K562 (cell line): ENCODE measurements around the gene PCK1. TPM values are rescaled to one million over a fixed set of nuclear protein-coding genes. Genes with fewer than 3 reads are reported as not detected.

ENCODE experiments used
- ATAC-seq: fragments of 200-7000 bp; cut with Tn5 transposase; 3 replicates; pipeline ENCODE4 v1.9.1; 2020; ENCODE audit warnings: moderate library complexity
- BruUV-seq: library from RNA; stranded (reverse); fragments of 400-500 nt; replicated peaks from 2 replicates; lab custom pipeline; 2021; lab: Mats Ljungman, UMichigan
- CTCF ChIA-PET: fragments of 300-600 bp; formaldehyde crosslinking; extraction: SDS; loops from one replicate; lab custom pipeline; 2021; ENCODE audit warnings: low intra/inter-chr PET ratio; lab: Yijun Ruan, JAX
- POLR2A ChIA-PET: fragments of 300-600, 350-650 bp; sonication (Branson Sonifier 250); formaldehyde crosslinking; extraction: SDS; loops from one replicate; lab custom pipeline; 2021; ENCODE audit warnings: antibody characterized with exemption, inconsistent platforms; lab: Yijun Ruan, JAX
- DNase-seq, 4 experiments: peaks; one replicate each; pipeline versions ENCODE4 v3.0.0 to v3.0.0-alpha.2; 2011 to 2018; ENCODE audit warnings: low spot score in 3 of 4, mixed read lengths in 3 of 4; ENCODE audit errors: extremely low read depth in 1 of 4
- FAIRE-seq: peaks from 2 replicates; lab custom pipeline; 2011; peaks lifted over from hg19 to GRCh38; lab: Jason Lieb, UNC
- H2AFZ ChIP-seq: 2 replicates; pipeline ENCODE4 v1.6.0; 2011; ENCODE audit warnings: low read depth, low read length, control low read depth, inconsistent platforms
- H3K27ac ChIP-seq: fragments of 200-600 bp; 3 replicates; pipeline ENCODE4 v1.8.0; 2011; ENCODE audit warnings: low read depth, mild to moderate bottlenecking, control low read depth, inconsistent platforms, low read length, moderate library complexity, mixed read lengths; ENCODE audit errors: extremely low read depth
- H3K27me3 ChIP-seq, 2 experiments: fragments of 300-600 bp in 1 of 2; 2 replicates in 1 of 2; 3 replicates in 1 of 2; pipeline versions ENCODE4 v1.6.0 to v1.8.0; 2011; ENCODE audit warnings: inconsistent platforms in 2 of 2, low read length in 2 of 2, mild to moderate bottlenecking in 1 of 2, mixed read lengths in 1 of 2, moderate library complexity in 1 of 2; ENCODE audit not compliant: control insufficient read depth in 2 of 2, insufficient read depth in 2 of 2
- H3K36me3 ChIP-seq: fragments of 300-600 bp; 3 replicates; pipeline ENCODE4 v1.8.0; 2011; ENCODE audit warnings: mild to moderate bottlenecking, low read length, inconsistent platforms; ENCODE audit not compliant: control insufficient read depth, insufficient read depth
- H3K4me1 ChIP-seq, 2 experiments: fragments of 200-600 bp in 1 of 2; replicated peaks in 1 of 2; 2 replicates in 1 of 2; 3 replicates in 1 of 2; pipeline versions ENCODE4 v1.5.1 to v1.8.0; 2011; ENCODE audit warnings: inconsistent platforms in 2 of 2, low read length in 2 of 2, mild to moderate bottlenecking in 1 of 2, mixed read lengths in 1 of 2, moderate library complexity in 1 of 2; ENCODE audit not compliant: control insufficient read depth in 2 of 2, insufficient read depth in 2 of 2
- H3K4me2 ChIP-seq: 2 replicates; pipeline ENCODE4 v1.6.1; 2011; ENCODE audit warnings: low read length, control low read depth, inconsistent platforms, mixed read lengths; ENCODE audit not compliant: insufficient read depth
- H3K4me3 ChIP-seq: fragments of 200-600 bp; sonication (generic), shearing (Covaris generic); 2 replicates; pipeline ENCODE4 v1.5.1; 2016; ENCODE audit warnings: control low read depth, inconsistent platforms
- H3K79me2 ChIP-seq: fragments of 200-600 bp; 3 replicates; pipeline ENCODE4 v1.8.0; 2011; ENCODE audit warnings: low read length, inconsistent platforms; ENCODE audit not compliant: control insufficient read depth, insufficient read depth
- H3K9ac ChIP-seq, 2 experiments: 2 replicates each; pipeline versions ENCODE4 v1.6.0 to v1.6.1; 2011; ENCODE audit warnings: low read depth in 2 of 2, low read length in 2 of 2, control low read depth in 1 of 2, inconsistent platforms in 1 of 2, mild to moderate bottlenecking in 1 of 2, mixed read lengths in 1 of 2; ENCODE audit not compliant: insufficient read depth in 1 of 2
- H3K9me1 ChIP-seq: one replicate; pipeline ENCODE4 v1.6.0; 2011; ENCODE audit warnings: inconsistent platforms, mild to moderate bottlenecking, low read length, moderate library complexity; ENCODE audit not compliant: control insufficient read depth, insufficient read depth
- H3K9me3 ChIP-seq: replicated peaks from 2 replicates; pipeline ENCODE4 v1.5.1; 2011; ENCODE audit warnings: low read depth, low read length, inconsistent platforms; ENCODE audit not compliant: control insufficient read depth, insufficient read depth
- H4K20me1 ChIP-seq: replicated peaks from 2 replicates; pipeline ENCODE4 v1.6.1; 2011; ENCODE audit warnings: low read length, inconsistent platforms, mixed read lengths; ENCODE audit not compliant: control insufficient read depth, insufficient read depth
- CBX1 ChIP-seq: sonication (generic); IDR thresholded peaks from 2 replicates; pipeline ENCODE4 v1.6.1; 2016; ENCODE audit warnings: antibody characterized with exemption, low read depth, mild to moderate bottlenecking
- CGGBP1 ChIP-seq: fragments of 250-450 bp; sonication (Bioruptor Pico); IDR thresholded peaks from 2 replicates; pipeline ENCODE4 v1.9.0; 2021; ENCODE audit warnings: mild to moderate bottlenecking
- FOXK2 ChIP-seq, 2 experiments: fragments of 450-650 bp; IDR thresholded peaks in 1 of 2; conservative IDR thresholded peaks in 1 of 2; 2 replicates each; pipeline ENCODE4 v1.6.1; 2016; ENCODE audit warnings: low read depth in 2 of 2, mild to moderate bottlenecking in 1 of 2
- MCM2 ChIP-seq: fragments of 450-650 bp; IDR thresholded peaks from 2 replicates; pipeline ENCODE4 v1.6.1; 2017; ENCODE audit warnings: low read depth, mild to moderate bottlenecking
- MCM3 ChIP-seq: fragments of 450-650 bp; IDR thresholded peaks from 2 replicates; pipeline ENCODE4 v1.6.1; 2016
- NFYB ChIP-seq: IDR thresholded peaks from 2 replicates; pipeline ENCODE4 v1.6.1; 2011; ENCODE audit warnings: mild to moderate bottlenecking, moderate library complexity; ENCODE audit not compliant: insufficient read length; ENCODE audit errors: extremely low read depth
- NR3C1 ChIP-seq: sonication (generic); formaldehyde crosslinking; IDR thresholded peaks from 2 replicates; pipeline ENCODE4 v1.8.1; 2022; ENCODE audit warnings: missing genetic modification reagents
- RAD51 ChIP-seq: fragments of 450-650 bp; IDR thresholded peaks from 2 replicates; pipeline ENCODE4 v1.7.1; 2016; ENCODE audit warnings: low read depth, mild to moderate bottlenecking, borderline replicate concordance
- STAT5A ChIP-seq: IDR thresholded peaks from 2 replicates; pipeline ENCODE4 v1.6.1; 2012; ENCODE audit warnings: low read length, inconsistent platforms, borderline replicate concordance
- TAF1 ChIP-seq: IDR thresholded peaks from 2 replicates; pipeline ENCODE4 v1.6.1; 2011; ENCODE audit warnings: mild to moderate bottlenecking, low read length, moderate library complexity; ENCODE audit not compliant: insufficient read depth, control insufficient read depth, severe bottlenecking; ENCODE audit errors: extremely low read depth
- TFAM ChIP-seq: fragments of 250-450 bp; sonication (Bioruptor Pico); conservative IDR thresholded peaks from 2 replicates; pipeline ENCODE4 v1.5.0; 2021; ENCODE audit warnings: mild to moderate bottlenecking, moderate library complexity
- THRB ChIP-seq: fragments of 450-650 bp; formaldehyde crosslinking; conservative IDR thresholded peaks from 2 replicates; pipeline ENCODE4 v1.4.0; 2022; ENCODE audit warnings: mild to moderate bottlenecking, missing genetic modification characterization
- TSHZ1 ChIP-seq: fragments of 250-450 bp; sonication (Bioruptor Pico); IDR thresholded peaks from 2 replicates; pipeline ENCODE4 v1.4.0; 2020; ENCODE audit warnings: mild to moderate bottlenecking, moderate library complexity
- ZFP30 ChIP-seq: fragments of 250-450 bp; sonication (Bioruptor Pico); IDR thresholded peaks from 2 replicates; pipeline ENCODE4 v1.8.0; 2022; ENCODE audit warnings: moderate library complexity, mild to moderate bottlenecking, inconsistent platforms, borderline replicate concordance
- ZNF174 ChIP-seq: fragments of 250-450 bp; sonication (Bioruptor Pico); IDR thresholded peaks from 2 replicates; pipeline ENCODE4 v1.4.0; 2020; ENCODE audit warnings: mild to moderate bottlenecking
- ZNF311 ChIP-seq: fragments of 250-450 bp; sonication (Bioruptor Pico); IDR thresholded peaks from 2 replicates; pipeline ENCODE4 v1.4.0; 2020; ENCODE audit warnings: mild to moderate bottlenecking, moderate library complexity
- WGBS: fragments of 100-300 bp; shearing (Covaris generic); methylation state at CpG from one replicate; pipeline ENCODE4 v1.1.6; 2016; ENCODE audit warnings: low coverage, mixed read lengths; ENCODE audit not compliant: insufficient coverage; ENCODE audit errors: missing lambda C conversion rate; 5-methylcytosine and 5-hydroxymethylcytosine counted together
- in situ Hi-C: fragments of 300-500 bp; cut with MboI; formaldehyde crosslinking; loops from 4 replicates; pipeline ENCODE4 v1.15.0; 2018; ENCODE audit warnings: inconsistent platforms, mixed read lengths
- intact Hi-C: fragments of 100-400 bp; cut with micrococcal nuclease; formaldehyde crosslinking; loops from 2 replicates; pipeline ENCODE4 v1.14.2; 2022
- polyA plus RNA-seq, 8 experiments: library from polyadenylated mRNA; depleted of rRNA in 4 of 8; stranded (reverse) in 5 of 8; unstranded in 3 of 8; fragments of >200 nt; fragmentation: Nextera tagmentation in 2 of 8; fragmentation: Illumina TruSeq in 1 of 8; extraction: Ambion mirVana in 2 of 8; extraction: Trizol in 1 of 8; gene quantifications; 2 replicates each; pipeline versions ENCODE4 v1.2.1 to v1.2.3, GENCODE V29; 2011 to 2014; ENCODE audit warnings: inconsistent platforms in 1 of 8, missing spikeins in 1 of 8
- total RNA-seq, 7 experiments: library from RNA; depleted of rRNA in 6 of 7; stranded (reverse); fragments of >200 nt in 6 of 7; fragmentation: Illumina TruSeq in 2 of 7; extraction: Trizol in 2 of 7; gene quantifications; 2 replicates each; pipeline versions ENCODE4 v1.2.1 to v1.2.3, GENCODE V29; 2011 to 2021; ENCODE audit warnings: low replicate concordance in 1 of 7

Gene PCK1
- total and polyA plus RNA-seq, 9 of the 15 experiments (the other 6 are each of a cell fraction or from before 2014, with no cell fraction given) = 0.05 to 0.73 (median 0.15) TPM

- H3K4me2 ChIP-seq = no peak overlapping the region
- ChIA-PET CTCF (no interaction called here), POLR2A (interaction anchor here (0.9 kb wide), 1 partner anchor 10 kb away, joined by 3 read pairs; no protein-coding TSS in a partner anchor)
- no peak overlapping the region for H2AFZ ChIP-seq
- H3K27me3 ChIP-seq = peaks cover 14 to 57% of the 10 kb centered on the region in 2 experiments; a peak in 4 of 5 replicates
- intact Hi-C loops (no loop called here), in situ Hi-C loops (loop anchor here (25.0 kb wide), 1 partner anchor 606 kb away; no protein-coding TSS in a partner anchor)
- peaks cover 0 to 3% of the 10 kb centered on the region in 2 experiments; a peak in 3 of 5 replicates for H3K4me1 ChIP-seq
- ATAC-seq (no peak), DNase-seq (no peak), FAIRE-seq (no peak)
- BruUV-seq = no TSS peak
- H3K36me3 ChIP-seq = no peaks in the 10 kb centered on the region
- H3K79me2 ChIP-seq = no peaks in the 10 kb centered on the region
- no peaks in the 10 kb centered on the region; the same call in 1 of the 2 replicates for H4K20me1 ChIP-seq
- H3K9ac ChIP-seq = no peak overlapping the region
- H3K9me3 ChIP-seq = peaks cover 7% of the 10 kb centered on the region; the same call in 1 of the 2 replicates
- H3K9me1 ChIP-seq = no peaks in the 10 kb centered on the region
- no peak overlapping the region for H3K27ac ChIP-seq
- 0% methylated on average over 5 of the region's 5 CpGs for WGBS
- TF ChIP-seq TSHZ1 (CRISPR knock-in tag) (no peak), NR3C1 (CRISPR knock-in tag) (no peak), THRB (no peak), ZNF174 (no peak), MCM3 (no peak), ZNF311 (no peak), STAT5A (no peak), FOXK2 (conservative IDR thresholded peaks at IDR 0.05 in 1 of 2, IDR thresholded peaks at IDR 0.05 in 1 of 2; ENCODE audit: low read depth in 2 of 2) (no peak), ZFP30 (no peak), NFYB (no peak), RAD51 (no peak), TFAM (CRISPR knock-in tag) (no peak), MCM2 (no peak), CBX1 (no peak), TAF1 (no peak), CGGBP1 (CRISPR knock-in tag) (no peak)
- no peak overlapping the region for H3K4me3 ChIP-seq
These were observed 45.0 kb downstream of the PCK1 start for GRCh38 chr20:57605878-57606277.
